Dedifferentiated amniotic fluid mesenchymal stem cell (primary cell): Measurements from ENCODE around the gene BPIFA2.
"Not testable (repeated sequence)": the region's sequence is repeated elsewhere in the genome, so short reads cannot be mapped to it uniquely, and the experiment has no call there.

Source experiments
- DNase-seq: peaks from one replicate; pipeline ENCODE4 v3.0.0-alpha.2; 2016; ENCODE audit errors: extremely low spot score

The BPIFA2 gene

DNA sequence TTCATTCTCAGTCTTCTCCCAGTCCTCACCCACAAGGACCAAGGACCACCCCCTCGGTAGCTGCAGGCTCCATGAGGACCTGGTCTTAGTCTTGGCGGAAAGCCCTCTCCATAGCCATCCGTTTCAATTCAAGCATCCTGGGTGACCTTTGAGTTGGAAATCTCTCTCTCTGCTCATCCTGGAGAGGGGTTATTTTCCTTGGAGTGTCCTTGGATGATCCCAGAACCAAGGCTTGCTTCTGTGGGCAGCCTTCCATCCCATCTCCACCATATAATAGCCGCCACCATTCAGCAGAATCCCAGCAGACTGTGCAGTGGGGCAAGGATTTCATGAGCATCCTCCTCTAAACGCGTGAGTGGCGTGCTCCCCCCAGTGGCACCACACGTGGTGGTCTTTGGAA, at the start of gene BPIFA2:
TSS of gene BPIFA2 (plus strand) at position 301 of the 400 bp plus-strand sequence. CDS start 987 bp downstream, outside the sequence.
- no peak for DNase-seq

GRCh38 chr20:33119725-33120720, 47.9 kb upstream of the BPIFA2 start:
- no peak for DNase-seq

- DNase-seq = no peak
Observed at GRCh38 chr20:33120934-33121333, 47.0 kb upstream of the BPIFA2 start.

DNA sequence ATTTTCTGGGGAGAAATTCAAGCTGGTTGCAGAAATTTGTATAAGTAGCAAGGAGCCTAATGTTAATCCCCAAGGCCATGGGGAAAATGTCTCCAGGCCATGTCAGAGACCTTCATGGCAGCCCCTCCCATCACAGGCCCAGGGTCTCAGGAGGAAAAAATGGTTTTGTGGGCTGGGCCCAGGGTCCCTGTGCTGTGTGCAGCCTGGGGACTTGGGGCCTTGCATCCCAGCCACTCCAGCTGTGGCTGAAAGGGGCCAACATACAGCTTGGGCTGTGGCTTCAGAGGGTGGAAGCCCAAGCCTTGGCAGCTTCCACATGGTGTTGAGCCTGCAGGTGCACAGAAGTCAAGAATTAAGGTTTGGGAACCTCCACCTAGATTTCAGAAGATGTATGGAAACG, 45.7 kb upstream of the BPIFA2 start:
- DNase-seq = not testable (repeated sequence)

DNA sequence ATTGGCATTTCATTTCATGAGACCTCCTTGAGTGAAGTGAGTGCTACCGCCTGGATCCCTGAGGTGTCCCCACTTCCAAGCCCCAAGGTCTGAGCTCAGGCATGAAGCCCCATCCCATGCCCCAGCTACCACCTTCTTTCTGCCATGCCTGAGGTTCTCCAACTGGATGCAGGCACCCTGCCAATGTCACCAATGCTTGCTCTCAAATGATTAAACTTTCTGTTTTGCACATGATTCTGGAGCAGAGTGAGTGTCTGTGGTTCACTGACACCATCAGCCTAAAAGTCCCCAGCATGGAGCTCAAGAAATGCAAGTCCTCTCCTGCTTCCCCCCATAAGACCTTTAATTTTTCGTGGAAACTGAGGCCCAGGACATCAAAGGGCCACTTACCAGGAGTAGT, 43.7 kb upstream of the BPIFA2 start:
- no peak for DNase-seq

GRCh38 chr20:33124994-33125393, 43.0 kb upstream of the BPIFA2 start:
- DNase-seq = no peak

- no peak for DNase-seq
Observed at GRCh38 chr20:33125983-33126382, 42.0 kb upstream of the BPIFA2 start.

GRCh38 chr20:33127422-33128097, 40.4 kb upstream of the BPIFA2 start:
- DNase-seq = no peak

DNA sequence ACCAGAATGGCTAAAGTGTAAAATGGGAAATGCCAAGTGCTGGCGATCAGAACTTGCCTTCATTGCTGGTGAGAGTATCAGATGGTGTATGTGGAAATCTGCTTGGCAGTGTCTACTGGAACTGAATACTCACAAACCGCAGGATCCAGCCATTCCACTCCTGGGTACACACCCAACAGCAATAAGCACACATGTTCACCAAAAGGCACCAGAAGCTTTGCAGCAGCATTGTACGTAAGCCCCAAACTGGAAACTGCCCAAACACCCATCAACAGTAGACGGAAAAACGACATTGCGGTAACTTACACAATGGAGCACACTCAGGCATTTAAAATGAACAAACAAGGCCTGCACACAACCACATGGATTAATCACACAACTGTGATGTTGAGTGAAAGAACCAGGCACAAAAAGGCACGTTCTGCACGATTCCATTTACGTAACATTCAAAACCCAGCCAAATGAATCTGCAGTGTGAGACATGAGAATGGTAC, 37.3 kb upstream of the BPIFA2 start:
- DNase-seq = no peak

DNA sequence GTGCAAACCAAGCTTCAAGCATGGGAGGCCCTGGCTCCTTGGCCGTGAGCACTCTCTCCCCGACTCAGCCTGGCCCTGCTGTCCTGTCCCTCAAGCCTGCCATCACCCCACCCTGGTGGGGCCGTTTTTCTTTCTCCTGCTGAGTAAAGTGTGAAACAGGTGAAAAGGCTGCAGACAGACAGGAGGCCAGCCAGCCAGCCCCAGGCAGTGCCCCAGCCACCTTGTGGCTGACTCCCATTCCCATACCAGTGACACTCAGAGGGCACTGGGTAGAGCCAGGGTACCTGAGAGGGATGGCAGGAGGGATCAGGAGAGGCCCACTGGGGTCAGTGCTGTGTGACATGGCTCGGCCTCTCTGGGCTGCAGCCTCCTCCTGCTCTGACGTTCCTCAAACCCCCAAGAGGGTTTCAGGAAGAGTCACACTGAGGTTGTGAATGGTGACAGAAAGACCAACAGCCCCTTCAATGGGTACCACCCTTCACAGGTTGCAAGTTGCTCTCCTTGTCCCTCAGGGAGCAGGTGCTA, 35.9 kb upstream of the BPIFA2 start:
- DNase-seq = no peak

- no peak for DNase-seq
Observed at GRCh38 chr20:33132513-33133372, 35.2 kb upstream of the BPIFA2 start.

- no peak for DNase-seq
Observed at GRCh38 chr20:33133373-33133941, 34.5 kb upstream of the BPIFA2 start.

- no peak for DNase-seq
Observed at GRCh38 chr20:33137195-33137594, 30.8 kb upstream of the BPIFA2 start.

- DNase-seq = no peak
Observed at GRCh38 chr20:33139467-33139866, 28.5 kb upstream of the BPIFA2 start.

DNA sequence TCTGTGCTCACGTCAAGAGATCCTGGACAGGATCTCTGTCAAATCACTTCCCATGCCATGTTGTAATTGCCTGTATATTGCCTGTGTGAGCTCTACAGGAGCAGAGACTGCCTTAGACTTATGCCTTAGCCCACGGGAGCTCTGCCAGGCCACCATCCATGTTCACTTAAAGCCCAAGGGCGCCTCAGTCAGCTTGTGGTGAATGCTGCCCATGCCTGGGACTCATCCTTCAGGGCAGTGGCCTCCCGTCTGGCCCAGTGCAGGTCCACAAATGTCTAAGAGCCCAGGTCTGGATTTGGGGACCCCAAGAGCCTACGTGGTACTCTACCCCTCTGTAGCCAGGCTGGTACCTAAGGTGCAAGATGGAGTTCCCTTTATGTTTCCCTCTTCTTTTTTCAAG, 22.4 kb upstream of the BPIFA2 start:
- DNase-seq = no peak

GRCh38 chr20:33147299-33147698, 20.7 kb upstream of the BPIFA2 start:
- no peak for DNase-seq

- no peak for DNase-seq
Observed at GRCh38 chr20:33148040-33148439, 19.9 kb upstream of the BPIFA2 start.

DNA sequence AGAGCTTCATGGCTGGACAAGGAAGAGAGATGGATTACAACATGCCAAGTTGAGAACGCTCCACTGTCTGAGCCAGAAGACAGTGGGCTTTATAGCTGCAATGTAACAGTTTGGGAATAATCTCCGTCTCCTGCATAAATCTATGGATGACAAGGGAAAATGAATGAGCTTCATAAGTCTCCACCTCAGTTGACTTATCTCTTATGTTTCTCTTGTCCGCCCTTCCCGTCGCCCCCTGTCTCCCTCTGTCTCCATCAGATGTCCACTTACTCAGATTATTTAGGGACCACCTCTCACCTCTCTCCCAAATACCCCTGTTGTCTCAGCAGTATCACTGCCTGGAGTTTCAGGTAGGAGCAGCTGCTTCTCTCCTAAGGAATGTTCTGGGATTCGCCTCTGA, 13.7 kb upstream of the BPIFA2 start:
- DNase-seq = no peak

DNA sequence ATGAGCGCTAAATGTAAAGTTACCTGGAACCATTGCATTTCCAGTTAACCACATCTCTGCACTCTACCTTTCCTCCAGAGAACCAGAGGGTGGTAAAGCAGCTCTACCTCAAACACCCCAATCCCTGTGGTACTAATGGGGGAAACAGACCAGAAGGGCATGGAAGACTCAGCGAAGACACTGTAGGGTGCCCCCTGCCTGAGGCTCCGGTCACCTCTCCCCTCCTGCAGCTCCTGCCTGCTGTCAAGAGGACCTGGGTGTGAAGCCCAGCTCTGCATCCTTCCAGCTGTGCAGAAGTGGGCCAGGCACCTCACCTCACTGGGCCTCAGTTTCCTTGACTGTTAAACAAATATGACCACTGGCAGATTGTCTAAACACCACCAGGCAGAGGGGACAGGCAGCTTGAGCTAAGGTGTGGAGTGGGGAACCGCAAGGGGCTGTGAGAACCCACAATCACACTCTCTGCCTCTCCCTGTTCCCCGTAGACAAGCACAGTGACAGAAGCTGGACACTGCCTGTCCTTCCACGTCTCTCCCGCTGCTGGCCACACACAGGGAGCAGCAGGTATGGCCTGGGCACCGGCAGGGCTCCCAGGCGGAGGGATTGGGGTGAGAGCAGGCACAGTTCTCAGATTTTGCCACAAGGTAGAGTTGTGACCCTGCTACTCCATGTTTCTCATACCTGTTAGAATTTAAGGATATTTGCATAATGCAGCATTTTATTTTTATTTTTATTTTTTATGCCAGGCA, 9.1 kb upstream of the BPIFA2 start:
- no peak for DNase-seq

DNA sequence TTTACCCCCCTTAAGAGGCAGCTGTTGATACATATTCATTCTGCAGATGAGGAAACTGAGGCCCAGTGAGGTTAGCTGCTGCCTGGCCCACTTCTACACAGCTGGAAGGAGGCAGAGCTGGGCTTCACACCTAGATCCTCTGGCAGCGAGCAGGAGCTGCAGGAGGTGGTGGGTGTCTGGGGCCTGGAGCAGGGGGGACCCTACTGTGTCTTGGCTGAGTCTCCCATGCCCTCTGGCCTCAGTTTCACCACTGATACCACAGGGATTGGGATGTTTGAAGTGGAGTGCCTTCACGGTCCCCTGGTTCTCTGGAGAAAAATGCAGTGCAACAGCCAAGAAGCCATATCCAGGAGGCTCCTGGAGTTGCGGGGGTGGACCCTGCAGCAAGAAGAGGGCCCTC, 8.2 kb upstream of the BPIFA2 start:
- no peak for DNase-seq
